HL-60 (cell line): Measurements from ENCODE around the gene GRID2.

Experiments used
- DNase-seq, 2 experiments: peaks; one replicate each; pipeline ENCODE4 v3.0.0-alpha.2; 2010 to 2020; ENCODE audit warnings: low read depth in 1 of 2, low spot score in 1 of 2
- H3K27ac ChIP-seq: fragments of 250-450 bp; sonication (Bioruptor Pico); replicated peaks from 2 replicates; pipeline ENCODE4 v1.5.1; 2020; ENCODE audit warnings: mild to moderate bottlenecking, moderate library complexity
- H3K27me3 ChIP-seq: fragments of 250-450 bp; sonication (Bioruptor Pico); 2 replicates; pipeline ENCODE4 v1.5.1; 2021; ENCODE audit warnings: mild to moderate bottlenecking, moderate library complexity; ENCODE audit not compliant: insufficient read depth, poor library complexity, severe bottlenecking
- H3K4me3 ChIP-seq: replicated peaks from 2 replicates; pipeline ENCODE4 v1.5.1; 2011; ENCODE audit warnings: mild to moderate bottlenecking, control low read depth, low read length; ENCODE audit not compliant: insufficient read depth
- CTCF ChIP-seq: IDR thresholded peaks from one replicate; pipeline ENCODE4 v1.5.1; 2011; ENCODE audit warnings: low read length, control low read depth, inconsistent platforms; ENCODE audit not compliant: insufficient read depth
- GABPA ChIP-seq: IDR thresholded peaks from 2 replicates; pipeline ENCODE4 v1.6.1; 2012; ENCODE audit warnings: low read depth
- POLR2AphosphoS5 ChIP-seq: IDR thresholded peaks from 2 replicates; pipeline ENCODE4 v1.6.1; 2012; ENCODE audit warnings: low read depth
- REST ChIP-seq: IDR thresholded peaks from 2 replicates; pipeline ENCODE4 v1.6.1; 2012; ENCODE audit warnings: low read depth; ENCODE audit not compliant: insufficient replicate concordance
- SPI1 ChIP-seq: IDR thresholded peaks from 2 replicates; pipeline ENCODE4 v1.6.1; 2012; ENCODE audit warnings: low read depth, mild to moderate bottlenecking, borderline replicate concordance

The GRID2 gene

GRCh38 chr4:93228021-93228420 lies 924.3 kb downstream of the GRID2 start:
- Histone ChIP-seq H3K27ac (no peak overlapping the region), H3K4me3 (no peak overlapping the region), H3K27me3 (no peaks in the 10 kb centered on the region)
- DNase-seq: no peak
- TF ChIP-seq SPI1: no peak
- TF ChIP-seq GABPA: no peak
- no peak for TF ChIP-seq CTCF
- no peak for TF ChIP-seq REST
- no peak for TF ChIP-seq POLR2AphosphoS5

DNA sequence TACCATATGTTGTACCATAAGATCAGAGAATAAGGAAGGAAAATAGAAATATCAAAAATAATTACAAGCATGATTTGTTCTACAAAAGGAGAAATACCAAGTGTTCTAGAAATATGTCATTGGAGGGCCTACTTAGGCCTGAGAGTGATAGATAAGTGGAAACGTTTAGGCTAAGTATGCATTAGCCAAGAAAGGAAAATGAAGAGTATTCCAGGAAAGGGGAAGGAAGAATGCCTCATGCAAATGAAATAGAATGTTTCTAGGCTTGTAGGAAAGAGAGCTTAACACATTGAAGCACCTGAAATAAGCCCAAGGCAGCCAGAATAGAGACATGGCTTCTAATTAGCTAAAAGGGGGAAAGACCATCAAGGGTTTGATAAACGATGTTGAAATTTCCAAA lies 929.1 kb downstream of the GRID2 start:
- H3K4me3 ChIP-seq: no peak overlapping the region
- no peaks in the 10 kb centered on the region for H3K27me3 ChIP-seq
- DNase-seq: no peak
- no peak overlapping the region for H3K27ac ChIP-seq
- no peak for TF ChIP-seq SPI1
- TF ChIP-seq CTCF: no peak
- TF ChIP-seq GABPA: no peak
- no peak for TF ChIP-seq POLR2AphosphoS5
- TF ChIP-seq REST: no peak

DNA sequence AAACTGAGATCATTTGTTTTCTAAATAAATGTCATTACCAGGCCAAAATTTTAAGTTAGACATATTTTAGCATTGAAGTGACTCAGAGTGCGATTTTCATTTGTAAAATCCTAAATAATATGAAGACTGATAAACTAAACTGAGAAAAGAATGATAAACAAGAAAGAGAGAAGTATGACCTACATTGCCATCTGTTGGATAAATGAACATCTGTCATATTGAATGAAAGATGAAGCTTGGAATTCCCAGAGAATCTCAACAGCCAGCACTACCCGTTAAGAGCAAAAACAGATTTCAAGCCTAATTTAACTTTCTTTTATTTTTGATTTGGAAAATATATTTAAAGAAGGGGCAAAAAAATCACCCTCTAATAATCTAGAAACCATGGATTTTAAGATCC lies 933.8 kb downstream of the GRID2 start:
- Histone ChIP-seq H3K27me3 (no peaks in the 10 kb centered on the region), H3K27ac (no peak overlapping the region), H3K4me3 (no peak overlapping the region)
- DNase-seq: no peak
- TF ChIP-seq CTCF: no peak
- no peak for TF ChIP-seq SPI1
- TF ChIP-seq GABPA: no peak
- TF ChIP-seq REST: no peak
- no peak for TF ChIP-seq POLR2AphosphoS5
